Ishikawa (cell line): Measurements from ENCODE around the gene GOLGA1.

Experiments used
- CEBPB ChIP-seq: IDR thresholded peaks from 2 replicates; pipeline ENCODE4 v1.6.1; 2012
- CREB1 ChIP-seq: IDR thresholded peaks from 2 replicates; pipeline ENCODE4 v1.6.1; 2012; ENCODE audit warnings: low read depth
- EGR1 ChIP-seq: IDR thresholded peaks from 2 replicates; pipeline ENCODE4 v1.6.1; 2012
- EP300 ChIP-seq: IDR thresholded peaks from 2 replicates; pipeline ENCODE4 v1.6.1; 2012; ENCODE audit warnings: borderline replicate concordance
- FOXM1 ChIP-seq: IDR thresholded peaks from 2 replicates; pipeline ENCODE4 v1.6.1; 2012; ENCODE audit warnings: low read depth, borderline replicate concordance
- MAX ChIP-seq: IDR thresholded peaks from 2 replicates; pipeline ENCODE4 v1.6.1; 2012
- NFIC ChIP-seq: IDR thresholded peaks from 2 replicates; pipeline ENCODE4 v1.6.1; 2012
- RAD21 ChIP-seq: IDR thresholded peaks from 2 replicates; pipeline ENCODE4 v1.6.1; 2012; ENCODE audit warnings: low read depth
- REST ChIP-seq: IDR thresholded peaks from 2 replicates; pipeline ENCODE4 v1.6.1; 2012; ENCODE audit warnings: low read depth, mild to moderate bottlenecking
- TAF1 ChIP-seq: IDR thresholded peaks from 2 replicates; pipeline ENCODE4 v1.6.1; 2012; ENCODE audit warnings: low read depth, mild to moderate bottlenecking
- TCF12 ChIP-seq: IDR thresholded peaks from 2 replicates; pipeline ENCODE4 v1.6.1; 2012; ENCODE audit warnings: low read depth
- TEAD4 ChIP-seq: IDR thresholded peaks from 2 replicates; pipeline ENCODE4 v1.6.1; 2012
- YY1 ChIP-seq: IDR thresholded peaks from 2 replicates; pipeline ENCODE4 v1.6.1; 2012; ENCODE audit warnings: low read depth
- ZBTB7A ChIP-seq: IDR thresholded peaks from 2 replicates; pipeline ENCODE4 v1.6.1; 2012; ENCODE audit warnings: low read depth
- TF ChIP-seq, protein P1 (sequence below): IDR thresholded peaks from 2 replicates; pipeline ENCODE4 v1.6.1; 2012

The GOLGA1 gene

DNA sequence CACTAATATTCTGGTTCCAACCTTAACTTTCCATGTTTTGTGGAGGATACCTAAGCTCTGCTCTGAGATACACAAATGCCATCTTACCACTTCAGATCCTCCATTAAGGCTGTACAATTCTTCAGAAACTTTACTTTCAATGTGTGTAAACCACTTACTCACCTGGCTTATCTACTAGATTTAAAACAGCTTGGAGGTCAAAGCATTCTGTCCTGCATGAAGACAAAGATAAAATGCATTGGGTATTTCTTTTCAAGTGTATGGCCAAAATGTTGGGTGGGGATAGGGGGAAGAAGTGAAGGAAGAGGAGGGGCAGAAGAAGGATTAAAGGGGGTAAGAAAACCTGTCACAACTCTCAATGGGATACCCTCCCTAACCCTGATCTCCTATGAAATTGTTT, 939 bp downstream of the GOLGA1 start:
- TF ChIP-seq TCF12 (no peak), ZBTB7A (no peak), REST (no peak), EP300 (no peak)

GRCh38 chr9:124934290-124934689, 6.6 kb downstream of the GOLGA1 start:
- TF ChIP-seq MAX (no peak), TEAD4 (no peak), ZBTB7A (no peak), CREB1 (no peak), RAD21 (no peak), FOXM1 (no peak), TCF12 (no peak), YY1 (no peak)

- no peak for TF ChIP-seq FOXM1
- TF ChIP-seq, protein P1, sequence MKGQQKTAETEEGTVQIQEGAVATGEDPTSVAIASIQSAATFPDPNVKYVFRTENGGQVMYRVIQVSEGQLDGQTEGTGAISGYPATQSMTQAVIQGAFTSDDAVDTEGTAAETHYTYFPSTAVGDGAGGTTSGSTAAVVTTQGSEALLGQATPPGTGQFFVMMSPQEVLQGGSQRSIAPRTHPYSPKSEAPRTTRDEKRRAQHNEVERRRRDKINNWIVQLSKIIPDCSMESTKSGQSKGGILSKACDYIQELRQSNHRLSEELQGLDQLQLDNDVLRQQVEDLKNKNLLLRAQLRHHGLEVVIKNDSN = no peak
- TF ChIP-seq TEAD4 = no peak
- no peak for TF ChIP-seq RAD21
- TF ChIP-seq TCF12 = no peak
- no peak for TF ChIP-seq EP300
- TF ChIP-seq ZBTB7A = no peak
- TF ChIP-seq EGR1 = no peak
- TF ChIP-seq REST = no peak
- TF ChIP-seq NFIC = no peak
- TF ChIP-seq CEBPB = no peak
- TF ChIP-seq CREB1 = no peak
- no peak for TF ChIP-seq MAX
Measured at GRCh38 chr9:124932333-124932732, 8.6 kb downstream of the GOLGA1 start.

- no peak for TF ChIP-seq FOXM1
- TF ChIP-seq ZBTB7A = no peak
- no peak for TF ChIP-seq EP300
- TF ChIP-seq CREB1 = no peak
- TF ChIP-seq YY1 = no peak
- no peak for TF ChIP-seq TAF1
- TF ChIP-seq NFIC = no peak
- no peak for TF ChIP-seq RAD21
- no peak for TF ChIP-seq EGR1
Measured at GRCh38 chr9:124929464-124929863, 11.4 kb downstream of the GOLGA1 start.

- TF ChIP-seq EGR1 (no peak), TEAD4 (no peak), TAF1 (no peak), RAD21 (no peak), MAX (no peak), REST (no peak), YY1 (no peak), CEBPB (no peak)
Measured at GRCh38 chr9:124928116-124928515, 12.8 kb downstream of the GOLGA1 start.
